ENCODE results near the gene NUP153. TPM values are rescaled to one million over a fixed set of nuclear protein-coding genes. Genes with fewer than 3 reads are reported as not detected.

The NUP153 gene
- total and polyA plus RNA-seq, 8 donors, result 28.2 to 53.1 (median 45.6) TPM

- ATAC-seq (no peak), DNase-seq (no peak)
- Histone ChIP-seq H3K27ac (no peak overlapping the region), H3K27me3 (no peaks in the 10 kb centered on the region), H3K36me3 (peaks cover 0 to 68% of the 10 kb centered on the region in 2 donors), H3K9me3 (no peaks in the 10 kb centered on the region), H3K4me1 (no peaks in the 10 kb centered on the region), H3K4me3 (no peak overlapping the region)
- no peak for TF ChIP-seq CTCF (IDR thresholded peaks at IDR 0.05)
- intact Hi-C loops (cut with DNase I), result no loop called here
Measured at GRCh38 chr6:17656644-17657043, 50.1 kb downstream of the NUP153 start.

- ATAC-seq (no peak), DNase-seq (peak in 1 of 4 donors; percentile 3)
- Histone ChIP-seq H3K9me3 (no peaks in the 10 kb centered on the region), H3K27ac (no peak overlapping the region), H3K36me3 (peaks cover 0 to 68% of the 10 kb centered on the region in 2 donors), H3K27me3 (no peaks in the 10 kb centered on the region), H3K4me3 (no peak overlapping the region), H3K4me1 (no peaks in the 10 kb centered on the region)
- intact Hi-C loops (cut with DNase I), result no loop called here
- TF ChIP-seq CTCF (IDR thresholded peaks at IDR 0.05), result no peak
Measured at GRCh38 chr6:17656092-17656491, 50.6 kb downstream of the NUP153 start.

- Histone ChIP-seq H3K4me1 (no peaks in the 10 kb centered on the region), H3K9me3 (no peaks in the 10 kb centered on the region), H3K36me3 (peaks cover 3 to 72% of the 10 kb centered on the region in 2 donors), H3K4me3 (no peak overlapping the region), H3K27me3 (no peaks in the 10 kb centered on the region), H3K27ac (no peak overlapping the region)
- no peak for TF ChIP-seq CTCF (IDR thresholded peaks at IDR 0.05)
- ATAC-seq (no peak), DNase-seq (no peak)
- intact Hi-C loops (cut with DNase I), result no loop called here
Measured at GRCh38 chr6:17653198-17653882, 53.4 kb downstream of the NUP153 start.

GRCh38 chr6:17650656-17651309 is 55.9 kb downstream of the NUP153 start:
- peak; percentile 19 for ATAC-seq
- intact Hi-C loops (cut with DNase I), result no loop called here
- H3K4me1 ChIP-seq, result no peaks in the 10 kb centered on the region
- no peak for DNase-seq
- H3K4me3 ChIP-seq, result no peak overlapping the region
- H3K27me3 ChIP-seq, result no peaks in the 10 kb centered on the region
- no peak overlapping the region for H3K27ac ChIP-seq
- no peak for TF ChIP-seq CTCF (IDR thresholded peaks at IDR 0.05)
- H3K36me3 ChIP-seq, result peaks cover 3 to 82% of the 10 kb centered on the region in 2 donors
- H3K9me3 ChIP-seq, result no peaks in the 10 kb centered on the region

- H3K9me3 ChIP-seq, result no peaks in the 10 kb centered on the region
- intact Hi-C loops (cut with DNase I), result no loop called here
- DNase-seq (no peak), ATAC-seq (no peak)
- TF ChIP-seq CTCF (IDR thresholded peaks at IDR 0.05), result no peak
- no peaks in the 10 kb centered on the region for H3K4me1 ChIP-seq
- no peaks in the 10 kb centered on the region for H3K27me3 ChIP-seq
- peaks cover 3 to 87% of the 10 kb centered on the region in 2 donors for H3K36me3 ChIP-seq
- no peak overlapping the region for H3K27ac ChIP-seq
- no peak overlapping the region for H3K4me3 ChIP-seq
Measured at GRCh38 chr6:17648745-17649144, 58.0 kb downstream of the NUP153 start.

Data from left lung (tissue), 10 donors.